Keratinocyte (primary cell): ENCODE measurements around the gene DCHS1.

Experiments
- EZH2 ChIP-seq: IDR thresholded peaks from one replicate; pipeline ENCODE4 v1.6.1; 2012; ENCODE audit warnings: inconsistent platforms, mild to moderate bottlenecking, low read length, moderate library complexity
- TF ChIP-seq, protein P1 (sequence below), 3 experiments: IDR thresholded peaks in 1 of 3; conservative IDR thresholded peaks in 1 of 3; optimal IDR thresholded peaks in 1 of 3; 2 replicates in 2 of 3; 3 replicates in 1 of 3; pipeline versions ENCODE3 to v1.5.1; 2011; ENCODE audit warnings: low read length in 3 of 3, mild to moderate bottlenecking in 3 of 3, moderate library complexity in 2 of 3, control low read depth in 1 of 3, inconsistent platforms in 1 of 3; ENCODE audit not compliant: insufficient read depth in 2 of 3; ENCODE audit errors: extremely low read depth in 1 of 3

DNA sequence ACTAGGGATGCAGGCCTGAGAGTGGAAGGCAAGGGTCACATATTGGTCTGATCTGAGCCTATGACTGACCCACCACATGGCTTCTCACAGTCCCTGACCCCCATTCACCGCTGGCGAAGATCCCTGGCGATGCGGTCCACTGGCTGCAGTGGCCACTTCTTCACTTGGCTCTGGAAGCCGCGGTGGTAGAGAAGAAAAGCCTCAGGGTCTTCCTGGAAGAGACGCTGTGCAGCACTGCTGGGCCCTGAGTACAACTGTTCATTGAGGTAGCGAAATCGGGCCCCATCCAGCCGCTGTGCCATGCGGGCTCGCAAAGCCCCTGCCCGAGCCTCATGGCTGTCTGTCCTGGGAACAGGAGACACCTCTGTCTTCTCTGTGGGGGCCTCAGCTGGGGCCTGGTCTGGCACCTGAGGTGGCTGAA is 54.6 kb downstream of the DCHS1 start:
- TF ChIP-seq, protein P1, sequence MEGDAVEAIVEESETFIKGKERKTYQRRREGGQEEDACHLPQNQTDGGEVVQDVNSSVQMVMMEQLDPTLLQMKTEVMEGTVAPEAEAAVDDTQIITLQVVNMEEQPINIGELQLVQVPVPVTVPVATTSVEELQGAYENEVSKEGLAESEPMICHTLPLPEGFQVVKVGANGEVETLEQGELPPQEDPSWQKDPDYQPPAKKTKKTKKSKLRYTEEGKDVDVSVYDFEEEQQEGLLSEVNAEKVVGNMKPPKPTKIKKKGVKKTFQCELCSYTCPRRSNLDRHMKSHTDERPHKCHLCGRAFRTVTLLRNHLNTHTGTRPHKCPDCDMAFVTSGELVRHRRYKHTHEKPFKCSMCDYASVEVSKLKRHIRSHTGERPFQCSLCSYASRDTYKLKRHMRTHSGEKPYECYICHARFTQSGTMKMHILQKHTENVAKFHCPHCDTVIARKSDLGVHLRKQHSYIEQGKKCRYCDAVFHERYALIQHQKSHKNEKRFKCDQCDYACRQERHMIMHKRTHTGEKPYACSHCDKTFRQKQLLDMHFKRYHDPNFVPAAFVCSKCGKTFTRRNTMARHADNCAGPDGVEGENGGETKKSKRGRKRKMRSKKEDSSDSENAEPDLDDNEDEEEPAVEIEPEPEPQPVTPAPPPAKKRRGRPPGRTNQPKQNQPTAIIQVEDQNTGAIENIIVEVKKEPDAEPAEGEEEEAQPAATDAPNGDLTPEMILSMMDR (optimal IDR thresholded peaks at IDR 0.05 in 1 of 3, IDR thresholded peaks at IDR 0.05 in 1 of 3, conservative IDR thresholded peaks at IDR 0.05 in 1 of 3; ENCODE audit: extremely low read depth in 1 of 3, insufficient read depth in 2 of 3, low read length in 3 of 3): no peak
- no peak for TF ChIP-seq EZH2
